ENCODE measurements around the gene NT5C3A. TPM values are rescaled to one million over a fixed set of nuclear protein-coding genes. Genes with fewer than 3 reads are reported as not detected.

The NT5C3A gene
- total RNA-seq, 1 donor from 2014 or later: 31.9 TPM

- Mint-ChIP-seq H3K9me3 (ENCODE audit: unreplicated experiment) (no peaks in the 10 kb centered on the region), H3K4me1 (ENCODE audit: unreplicated experiment) (no peaks in the 10 kb centered on the region), H3K36me3 (ENCODE audit: low read depth, unreplicated experiment) (no peaks in the 10 kb centered on the region), H3K4me3 (ENCODE audit: unreplicated experiment) (no peak overlapping the region), H3K27ac (ENCODE audit: unreplicated experiment) (no peak overlapping the region), H3K27me3 (ENCODE audit: unreplicated experiment) (no peaks in the 10 kb centered on the region)
- no peak for DNase-seq (ENCODE audit: low spot score)
- no peak for TF ChIP-seq CTCF (IDR thresholded peaks at IDR 0.05; ENCODE audit: unreplicated experiment)
Observed at GRCh38 chr7:33076737-33077136, 14.2 kb upstream of the NT5C3A start.

GRCh38 chr7:33075818-33076518, 13.4 kb upstream of the NT5C3A start:
- H3K36me3 Mint-ChIP-seq (ENCODE audit: low read depth, unreplicated experiment): no peaks in the 10 kb centered on the region
- H3K27me3 Mint-ChIP-seq (ENCODE audit: unreplicated experiment): no peaks in the 10 kb centered on the region
- no peaks in the 10 kb centered on the region for H3K9me3 Mint-ChIP-seq (ENCODE audit: unreplicated experiment)
- no peak for DNase-seq (ENCODE audit: low spot score)
- H3K4me1 Mint-ChIP-seq (ENCODE audit: unreplicated experiment): no peaks in the 10 kb centered on the region
- H3K27ac Mint-ChIP-seq (ENCODE audit: unreplicated experiment): no peak overlapping the region
- TF ChIP-seq CTCF (IDR thresholded peaks at IDR 0.05; ENCODE audit: unreplicated experiment): no peak
- no peak overlapping the region for H3K4me3 Mint-ChIP-seq (ENCODE audit: unreplicated experiment)

GRCh38 chr7:33073243-33073642, 10.7 kb upstream of the NT5C3A start:
- peaks cover 4% of the 10 kb centered on the region for H3K27me3 Mint-ChIP-seq (ENCODE audit: unreplicated experiment)
- H3K4me3 Mint-ChIP-seq (ENCODE audit: unreplicated experiment): no peak overlapping the region
- H3K9me3 Mint-ChIP-seq (ENCODE audit: unreplicated experiment): no peaks in the 10 kb centered on the region
- no peak for DNase-seq (ENCODE audit: low spot score)
- H3K4me1 Mint-ChIP-seq (ENCODE audit: unreplicated experiment): no peaks in the 10 kb centered on the region
- no peak overlapping the region for H3K27ac Mint-ChIP-seq (ENCODE audit: unreplicated experiment)
- no peaks in the 10 kb centered on the region for H3K36me3 Mint-ChIP-seq (ENCODE audit: low read depth, unreplicated experiment)
- TF ChIP-seq CTCF (IDR thresholded peaks at IDR 0.05; ENCODE audit: unreplicated experiment): no peak

GRCh38 chr7:33072471-33072870, 9.9 kb upstream of the NT5C3A start:
- no peaks in the 10 kb centered on the region for H3K9me3 Mint-ChIP-seq (ENCODE audit: unreplicated experiment)
- H3K36me3 Mint-ChIP-seq (ENCODE audit: low read depth, unreplicated experiment): no peaks in the 10 kb centered on the region
- H3K27me3 Mint-ChIP-seq (ENCODE audit: unreplicated experiment): peaks cover 4% of the 10 kb centered on the region
- no peaks in the 10 kb centered on the region for H3K4me1 Mint-ChIP-seq (ENCODE audit: unreplicated experiment)
- no peak overlapping the region for H3K27ac Mint-ChIP-seq (ENCODE audit: unreplicated experiment)
- H3K4me3 Mint-ChIP-seq (ENCODE audit: unreplicated experiment): no peak overlapping the region
- TF ChIP-seq CTCF (IDR thresholded peaks at IDR 0.05; ENCODE audit: unreplicated experiment): no peak
- DNase-seq (ENCODE audit: low spot score): no peak

- TF ChIP-seq CTCF (IDR thresholded peaks at IDR 0.05; ENCODE audit: unreplicated experiment): no peak
- Mint-ChIP-seq H3K9me3 (ENCODE audit: unreplicated experiment) (peaks cover 7% of the 10 kb centered on the region), H3K4me3 (ENCODE audit: unreplicated experiment) (no peak overlapping the region), H3K4me1 (ENCODE audit: unreplicated experiment) (no peaks in the 10 kb centered on the region), H3K36me3 (ENCODE audit: low read depth, unreplicated experiment) (peaks cover 5% of the 10 kb centered on the region), H3K27me3 (ENCODE audit: unreplicated experiment) (peaks cover 4% of the 10 kb centered on the region), H3K27ac (ENCODE audit: unreplicated experiment) (no peak overlapping the region)
- no peak for DNase-seq (ENCODE audit: low spot score)
Observed at GRCh38 chr7:33070831-33071230, 8.3 kb upstream of the NT5C3A start.

Measured in endothelial cell (in vitro differentiated cells).